Measurements from ENCODE around the gene E2F1. TPM values are rescaled to one million over a fixed set of nuclear protein-coding genes. Genes with fewer than 3 reads are reported as not detected.

The E2F1 gene
- total and polyA plus RNA-seq, 4 donors = 4.2 to 10.9 (median 8.5) TPM

- Histone ChIP-seq H3K27me3 (ENCODE audit: control insufficient read depth in 3 of 3, insufficient read depth in 3 of 3, low read length in 2 of 3) (no peaks in the 10 kb centered on the region), H3K4me1 (ENCODE audit: control insufficient read depth in 5 of 5, insufficient read depth in 5 of 5, low read length in 5 of 5) (peaks cover 0 to 28% (median 18%) of the 10 kb centered on the region in 5 donors), H3K9me3 (ENCODE audit: control insufficient read depth in 4 of 4, insufficient read depth in 3 of 4, low read length in 3 of 4) (no peaks in the 10 kb centered on the region), H3K9ac (ENCODE audit: insufficient read depth in 1 of 2, low read length in 2 of 2) (no peak overlapping the region), H3K27ac (ENCODE audit: low read depth in 1 of 2, low read length in 1 of 2) (no peak overlapping the region), H3K4me3 (peak overlapping the region; percentile 36), H3K36me3 (ENCODE audit: control insufficient read depth in 4 of 4, insufficient read depth in 4 of 4, low read length in 4 of 4) (no peaks in the 10 kb centered on the region)
- TF ChIP-seq CTCF (IDR thresholded peaks at IDR 0.05; ENCODE audit: control extremely low read depth, extremely low read depth) = no peak
- WGBS, 2 donors = 2% methylated on average over 36 to 53 of the region's 53 CpGs
- ATAC-seq (ENCODE audit: insufficient read depth, low FRiP score) = no peak
- DNase-seq = no peak
Measured at GRCh38 chr20:33685328-33686099, 671 bp downstream of the E2F1 start.

- Histone ChIP-seq H3K9ac (ENCODE audit: insufficient read depth in 1 of 2, low read length in 2 of 2) (peak overlapping the region in 1 of 2 donors; percentile 9), H3K27me3 (ENCODE audit: control insufficient read depth in 3 of 3, insufficient read depth in 3 of 3, low read length in 2 of 3) (no peaks in the 10 kb centered on the region), H3K4me3 (no peak overlapping the region), H3K36me3 (ENCODE audit: control insufficient read depth in 4 of 4, insufficient read depth in 4 of 4, low read length in 4 of 4) (no peaks in the 10 kb centered on the region), H3K27ac (ENCODE audit: low read depth in 1 of 2, low read length in 1 of 2) (no peak overlapping the region), H3K9me3 (ENCODE audit: control insufficient read depth in 4 of 4, insufficient read depth in 3 of 4, low read length in 3 of 4) (no peaks in the 10 kb centered on the region), H3K4me1 (ENCODE audit: control insufficient read depth in 5 of 5, insufficient read depth in 5 of 5, low read length in 5 of 5) (peaks cover 0 to 28% (median 18%) of the 10 kb centered on the region in 5 donors)
- ATAC-seq (ENCODE audit: insufficient read depth, low FRiP score) (no peak), DNase-seq (no peak)
- no peak for TF ChIP-seq CTCF (IDR thresholded peaks at IDR 0.05; ENCODE audit: control extremely low read depth, extremely low read depth)
- 40 to 54% methylated on average over 10 of the region's 10 CpGs for WGBS, 2 donors
Measured at GRCh38 chr20:33684533-33685327, 1.5 kb downstream of the E2F1 start.

GRCh38 chr20:33681728-33682353 is 4.3 kb downstream of the E2F1 start:
- Histone ChIP-seq H3K36me3 (ENCODE audit: control insufficient read depth in 4 of 4, insufficient read depth in 4 of 4, low read length in 4 of 4) (peaks cover 0 to 2% (median 0%) of the 10 kb centered on the region in 4 donors), H3K9me3 (ENCODE audit: control insufficient read depth in 4 of 4, insufficient read depth in 3 of 4, low read length in 3 of 4) (no peaks in the 10 kb centered on the region), H3K9ac (ENCODE audit: insufficient read depth in 1 of 2, low read length in 2 of 2) (no peak overlapping the region), H3K27me3 (ENCODE audit: control insufficient read depth in 3 of 3, insufficient read depth in 3 of 3, low read length in 2 of 3) (no peaks in the 10 kb centered on the region), H3K27ac (ENCODE audit: low read depth in 1 of 2, low read length in 1 of 2) (no peak overlapping the region), H3K4me3 (no peak overlapping the region), H3K4me1 (ENCODE audit: control insufficient read depth in 5 of 5, insufficient read depth in 5 of 5, low read length in 5 of 5) (peaks cover 0 to 18% (median 12%) of the 10 kb centered on the region in 5 donors)
- WGBS, 2 donors = 80 to 88% methylated on average over 9 of the region's 9 CpGs
- ATAC-seq (ENCODE audit: insufficient read depth, low FRiP score) = no peak
- no peak for TF ChIP-seq CTCF (IDR thresholded peaks at IDR 0.05; ENCODE audit: control extremely low read depth, extremely low read depth)
- no peak for DNase-seq

All from lung (tissue), 12 donors.